CMK (cell line): ENCODE data around the gene DNAJB1.
"Not testable (repeated sequence)": the region's sequence is repeated elsewhere in the genome, so short reads cannot be mapped to it uniquely, and the experiment has no call there.

ENCODE experiments used
- DNase-seq: peaks from one replicate; pipeline ENCODE4 v3.0.0-alpha.2; 2010; ENCODE audit warnings: low read depth

Gene DNAJB1

DNA sequence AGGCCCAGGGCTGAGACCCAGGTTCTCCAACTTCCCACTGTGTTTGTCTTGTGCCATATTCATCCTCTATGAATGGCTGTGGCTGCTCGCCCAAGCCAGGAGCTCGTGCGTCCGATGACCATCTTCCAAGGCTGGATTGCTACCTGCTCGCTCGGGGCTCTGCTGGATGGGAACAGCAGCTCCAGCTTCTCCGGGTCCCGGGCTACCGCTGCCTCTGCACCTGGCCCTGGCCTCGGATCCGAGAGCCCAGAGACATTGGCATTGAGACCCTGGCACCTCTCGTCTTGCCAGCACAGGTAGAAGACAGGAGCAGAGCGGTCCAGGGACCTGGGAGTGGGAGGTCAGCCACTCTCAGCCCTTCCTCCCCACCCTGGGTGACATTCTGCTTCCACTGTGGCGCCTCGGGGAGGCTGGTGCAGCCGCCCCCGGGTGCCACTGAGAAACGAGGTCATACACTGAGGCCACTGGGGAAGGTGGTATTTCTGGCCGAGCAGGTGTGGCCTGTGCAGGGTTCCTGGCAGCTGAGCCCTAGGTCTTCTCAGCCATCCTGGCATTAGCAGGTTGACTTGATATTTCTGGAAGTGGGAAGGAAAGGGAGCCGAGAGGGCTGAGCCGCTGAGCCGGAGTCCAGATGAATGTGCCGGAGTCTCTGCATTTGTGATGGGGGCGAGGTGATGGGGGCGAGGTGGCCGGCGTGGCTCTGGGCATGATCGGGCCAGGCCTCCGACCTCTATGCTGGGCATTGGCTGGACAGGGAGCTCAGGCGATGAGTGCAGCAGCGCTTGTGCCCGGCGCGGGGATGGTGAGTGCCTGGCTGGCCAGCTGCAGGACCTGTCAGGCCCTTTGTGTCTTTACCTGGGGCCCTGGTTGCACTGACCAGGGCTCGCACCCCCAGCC, 35.1 kb upstream of the DNAJB1 start:
- no peak for DNase-seq

DNA sequence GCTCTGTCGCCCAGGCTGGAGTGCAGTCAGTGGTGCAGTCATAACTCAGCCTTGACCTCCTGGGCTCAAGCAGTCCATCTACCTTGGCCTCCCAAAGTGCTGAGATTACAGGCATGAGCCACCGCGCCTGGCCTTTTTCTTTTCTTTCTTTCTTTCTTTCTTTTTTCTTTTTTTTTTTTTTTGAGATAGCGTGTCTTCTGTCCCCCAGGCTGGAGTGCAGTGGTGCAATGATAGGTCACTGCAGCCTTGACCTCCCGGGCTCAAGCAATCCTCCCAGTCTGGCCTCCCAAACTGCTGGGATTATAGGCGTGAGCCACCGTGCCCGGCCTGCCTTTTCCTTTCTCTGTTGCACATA, 33.8 kb upstream of the DNAJB1 start:
- not testable (repeated sequence) for DNase-seq

DNA sequence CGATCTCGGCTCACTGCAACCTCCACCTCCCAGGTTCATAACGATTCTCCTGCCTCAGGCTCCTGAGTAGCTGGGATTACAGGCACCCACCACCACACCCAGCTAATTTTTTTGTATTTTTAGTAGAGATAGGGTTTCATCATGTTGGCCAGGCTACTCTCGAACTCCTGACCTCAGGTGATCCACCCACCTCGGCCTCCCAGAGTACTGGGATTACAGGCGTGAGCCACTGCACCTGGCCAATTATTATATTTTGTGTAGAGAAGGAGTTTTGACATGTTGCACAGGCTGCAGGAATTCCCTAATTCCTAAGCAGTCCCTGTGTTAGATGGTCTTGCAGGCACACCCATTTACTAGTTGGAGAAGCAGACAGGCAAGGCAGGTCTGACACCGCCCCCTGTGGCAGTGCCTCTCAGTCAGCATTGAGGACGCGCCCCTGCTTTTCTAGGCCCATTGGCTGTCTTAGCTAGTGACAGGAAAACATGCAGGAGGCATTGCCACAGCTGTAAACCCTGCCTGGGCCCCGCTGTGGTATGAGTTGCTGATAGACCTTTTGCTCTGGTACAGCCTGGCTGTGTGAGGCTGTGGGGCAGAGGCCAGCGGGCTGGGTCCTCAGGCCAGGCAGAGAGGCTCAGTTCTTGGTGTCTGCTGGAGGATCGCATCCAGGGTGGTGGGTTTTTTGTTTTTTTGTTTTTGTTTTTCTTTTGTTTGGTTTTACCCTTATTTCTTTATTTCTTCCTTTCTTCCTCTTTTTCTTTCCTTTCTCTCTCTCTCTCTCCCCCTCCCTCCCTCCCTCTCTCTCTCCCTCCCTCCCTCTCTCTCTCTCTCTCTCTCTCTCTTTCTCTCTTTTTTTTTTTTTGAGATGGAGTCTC, 33.2 kb upstream of the DNAJB1 start:
- peak; percentile 78 for DNase-seq

DNA sequence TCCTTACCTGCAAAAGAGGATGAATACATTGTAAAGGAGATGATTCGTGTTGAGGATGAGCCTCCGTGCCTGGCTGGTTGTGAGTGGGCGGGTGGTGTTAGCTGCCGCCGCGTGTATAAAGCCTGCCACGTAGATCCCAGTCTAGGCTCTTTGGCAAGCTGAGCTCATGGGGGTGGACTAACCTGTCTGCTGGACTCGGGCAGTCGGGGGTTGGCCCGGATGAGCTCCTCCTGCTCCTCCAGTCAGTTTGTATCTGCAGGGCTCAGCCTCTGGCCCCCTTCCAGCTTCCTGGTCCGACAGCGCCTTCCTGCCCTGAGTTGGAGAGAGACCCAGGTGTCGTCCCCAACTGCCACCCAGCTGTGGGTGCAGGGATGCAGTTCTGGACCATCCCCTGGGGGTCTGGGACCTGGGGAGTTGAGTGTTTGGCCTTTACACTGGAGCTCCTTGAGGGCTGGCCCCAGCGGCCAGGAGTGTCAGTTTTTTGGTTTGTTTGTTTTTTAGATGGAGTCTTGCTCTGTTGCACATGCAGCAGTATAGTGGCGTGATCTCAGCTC, 32.1 kb upstream of the DNAJB1 start:
- no peak for DNase-seq

DNA sequence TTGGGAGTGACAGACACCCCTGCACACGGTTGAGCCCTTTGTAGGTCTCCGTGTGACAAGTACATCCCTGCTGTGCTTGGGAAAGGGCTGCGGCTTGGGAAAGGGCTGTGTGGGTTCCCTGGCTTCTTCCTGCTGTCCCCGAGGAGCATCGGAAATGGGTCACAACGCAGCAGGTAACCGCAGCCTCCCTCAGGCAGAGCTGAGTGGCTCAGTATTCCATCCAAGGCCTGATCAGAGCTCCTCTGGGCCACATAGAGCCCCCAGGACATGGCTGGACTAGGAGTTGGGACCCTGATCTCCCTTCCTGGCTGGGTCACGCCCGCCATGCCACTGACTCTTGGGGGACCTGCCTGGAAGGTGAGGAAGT, 27.5 kb upstream of the DNAJB1 start:
- no peak for DNase-seq

DNA sequence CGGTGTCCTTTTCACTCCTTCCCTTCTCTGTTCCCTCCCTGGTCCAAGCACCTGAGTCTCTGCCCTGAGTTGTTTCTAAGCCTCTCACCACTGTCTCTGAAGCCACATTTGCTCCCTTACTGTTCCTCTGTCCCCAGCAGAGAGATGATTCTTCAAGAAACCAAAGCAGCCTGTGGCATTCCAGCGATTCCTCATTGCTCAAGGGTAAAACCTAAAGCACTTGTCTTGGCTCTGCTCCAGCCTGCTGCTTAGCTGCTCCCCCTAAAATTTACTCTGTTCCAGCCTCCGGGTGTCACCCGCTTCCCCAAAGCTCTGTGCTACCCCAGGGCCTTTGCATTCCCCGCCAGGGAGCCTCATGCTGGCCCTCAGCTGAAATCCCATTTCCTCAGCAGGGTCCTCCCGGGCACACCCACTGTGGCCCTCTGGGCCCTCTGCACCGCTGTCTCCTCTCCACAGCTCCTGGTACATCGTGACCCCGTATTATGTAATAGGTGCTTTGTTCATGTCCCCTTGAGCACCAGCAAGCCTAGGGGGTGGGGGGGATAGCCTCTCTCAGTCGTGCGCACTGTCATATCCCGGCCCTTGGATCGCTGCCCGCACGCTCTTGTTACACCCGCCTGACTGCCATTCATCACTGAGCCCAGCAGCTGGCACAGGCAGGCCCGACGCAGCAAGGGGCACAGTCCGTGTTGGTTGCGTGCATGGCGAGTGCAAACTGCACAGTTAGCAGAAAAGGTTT, 26.9 kb upstream of the DNAJB1 start:
- no peak for DNase-seq

DNA sequence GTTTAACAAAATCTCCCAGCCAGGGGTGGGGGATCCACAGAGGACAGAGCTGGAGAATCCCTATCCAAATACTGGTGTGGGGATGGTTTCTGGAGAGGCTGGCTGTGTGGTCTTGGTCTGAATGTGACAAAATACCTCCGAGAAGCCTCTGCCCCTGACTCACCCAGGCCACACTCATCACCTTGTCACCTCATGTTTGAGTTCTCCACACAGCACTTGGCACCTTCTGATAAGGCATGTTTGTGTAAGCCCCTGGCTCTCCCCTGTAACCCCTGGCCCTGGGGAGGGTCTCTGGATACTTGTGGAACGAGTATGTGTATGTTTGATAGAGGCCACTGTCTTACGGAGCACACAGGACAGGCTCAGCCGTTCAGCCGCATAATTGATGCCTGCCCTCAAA, 25.9 kb upstream of the DNAJB1 start:
- DNase-seq, result no peak

DNA sequence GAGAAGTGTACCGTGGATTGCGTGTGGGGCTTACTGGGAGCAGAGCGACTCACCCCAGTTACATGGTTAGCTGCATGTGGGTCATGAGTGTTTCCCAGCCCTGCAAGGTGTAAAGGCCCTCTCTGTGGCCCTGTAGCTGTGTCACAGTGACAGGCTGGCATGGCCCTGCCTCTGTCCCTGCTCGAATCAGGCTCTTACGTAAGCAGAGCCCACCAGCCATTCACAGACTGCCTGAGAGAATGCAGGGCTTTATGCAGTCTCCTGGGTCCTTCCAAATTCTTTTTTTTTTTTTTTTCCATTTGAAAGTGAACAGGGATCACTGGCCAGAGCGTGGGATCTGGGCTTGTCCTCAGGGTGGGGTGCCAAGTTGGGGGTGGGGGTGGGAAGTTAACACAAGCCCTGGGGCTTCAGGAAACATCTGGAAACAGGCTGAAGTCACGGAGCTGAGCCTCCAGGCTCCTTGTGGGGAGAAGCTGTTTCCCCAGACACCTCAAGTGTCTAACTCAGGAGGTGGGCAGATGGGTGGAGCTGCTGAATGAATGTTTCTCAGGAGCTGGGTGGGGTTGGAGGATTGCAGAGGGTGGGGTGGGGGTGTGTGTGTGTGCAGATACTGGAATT, 24.6 kb upstream of the DNAJB1 start:
- DNase-seq, result no peak

DNA sequence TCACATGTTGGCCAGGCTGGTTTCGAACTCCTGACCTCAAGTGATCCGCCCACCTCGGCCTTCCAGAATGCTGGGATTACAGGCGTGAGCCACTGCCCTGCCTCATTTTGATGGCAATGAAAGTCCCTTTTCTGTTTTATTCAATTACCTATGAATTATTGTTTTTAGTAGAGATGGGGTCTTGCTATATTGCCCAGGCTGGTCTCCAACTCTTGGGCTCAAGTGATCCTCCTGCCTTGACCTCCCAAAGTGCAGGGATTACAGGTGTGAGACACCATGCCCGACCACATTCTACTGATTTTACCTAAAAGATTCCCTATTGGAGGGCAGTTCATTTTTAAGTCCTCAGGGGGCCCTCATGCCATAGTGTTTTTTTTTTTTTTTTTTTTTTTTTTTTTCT, 23.8 kb upstream of the DNAJB1 start:
- not testable (repeated sequence) for DNase-seq

DNA sequence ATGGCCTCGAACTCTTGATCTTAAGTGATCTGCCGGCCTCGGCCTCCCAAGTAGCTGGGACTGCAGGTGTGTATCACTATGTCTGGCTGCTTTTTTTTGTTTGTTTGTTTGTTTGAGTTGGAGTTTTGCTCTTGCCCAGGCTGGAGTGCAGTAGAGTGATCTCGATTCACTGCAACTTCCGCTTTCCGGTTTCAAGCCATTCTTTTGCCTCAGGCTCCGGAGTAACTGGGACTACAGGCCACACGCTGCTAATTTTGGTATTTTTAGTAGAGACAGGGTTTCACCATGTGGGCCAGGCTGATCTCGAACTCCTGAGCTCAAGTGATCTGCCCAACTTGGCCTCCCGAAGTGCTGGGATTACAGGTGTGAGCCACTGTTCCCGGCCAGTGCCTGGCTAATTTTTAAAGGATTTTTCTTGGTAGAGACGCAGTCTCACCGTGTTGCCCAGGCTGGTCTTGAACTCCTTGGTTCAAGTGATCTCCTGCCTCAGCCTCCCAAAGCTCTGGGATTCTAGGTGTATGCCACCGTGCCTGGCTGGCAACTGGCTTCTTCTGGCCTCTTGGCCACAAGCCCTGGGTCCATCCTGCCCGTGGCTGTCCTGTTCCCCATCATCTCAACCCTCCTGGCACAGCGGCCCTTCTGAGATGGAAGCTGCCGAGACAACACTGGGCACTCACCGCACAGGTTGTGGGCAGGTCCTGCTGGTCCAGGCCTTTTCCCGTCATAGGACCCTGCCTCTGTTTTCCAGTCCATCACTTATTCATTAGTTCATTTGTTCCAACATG, 22.7 kb upstream of the DNAJB1 start:
- DNase-seq, result no peak

DNA sequence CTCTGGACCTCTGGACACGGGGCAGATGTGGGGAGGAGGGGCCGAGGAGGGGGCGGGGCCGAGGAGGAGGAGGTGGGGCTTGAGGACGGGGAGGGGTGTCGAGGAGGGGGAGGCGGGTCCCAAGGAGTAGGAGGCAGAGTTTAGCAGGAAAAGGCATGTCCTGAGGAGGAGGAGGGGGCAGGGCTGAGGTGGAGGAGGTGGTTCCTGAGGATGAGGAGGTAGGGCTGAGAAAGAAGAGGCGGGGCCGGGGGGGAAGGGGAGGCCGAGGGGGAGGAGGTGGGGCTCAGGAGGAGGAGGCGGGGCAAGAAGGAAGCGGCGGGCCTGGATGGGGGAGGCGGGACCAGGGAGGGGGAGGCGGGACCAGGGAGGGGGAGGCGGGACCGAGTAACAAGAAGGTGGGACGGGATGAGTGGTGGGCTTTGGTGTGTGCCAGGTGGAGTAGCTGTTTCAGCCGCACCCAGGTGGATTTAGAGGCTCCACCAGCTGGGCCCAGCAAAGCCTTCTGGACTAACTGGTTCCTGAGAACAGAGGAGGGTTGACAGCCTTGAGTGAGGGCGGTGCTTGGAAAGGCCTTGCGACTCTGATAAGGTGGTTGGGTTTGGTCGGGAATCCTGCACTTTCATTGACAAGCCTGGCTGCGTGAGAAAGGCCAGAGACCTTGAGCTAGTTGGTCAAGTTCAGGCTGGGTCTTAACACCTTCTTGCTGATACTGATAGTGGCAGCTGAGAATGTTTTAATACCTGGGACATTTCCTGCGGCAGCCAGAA, 18.9 kb upstream of the DNAJB1 start:
- peak; percentile 82 for DNase-seq

DNA sequence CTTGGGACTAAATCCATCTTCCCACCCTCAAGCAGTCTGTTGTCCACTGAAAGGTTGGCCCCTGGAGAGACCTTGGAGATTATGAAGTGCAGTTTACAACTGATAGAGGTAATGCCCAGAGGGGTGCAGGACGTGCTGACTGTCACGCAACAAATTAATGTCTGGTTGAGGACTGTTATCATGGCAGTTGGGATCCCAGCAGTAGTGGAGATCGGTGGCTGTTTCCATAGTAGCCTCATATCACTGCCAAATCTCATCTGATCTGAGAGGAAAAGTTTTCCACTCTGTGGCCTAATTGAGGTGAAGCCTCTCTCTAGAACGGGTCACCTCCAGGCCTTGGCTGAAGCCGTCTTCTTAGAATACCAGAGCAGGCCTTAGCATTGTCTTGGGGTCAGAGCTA, 15.3 kb upstream of the DNAJB1 start:
- no peak for DNase-seq

DNA sequence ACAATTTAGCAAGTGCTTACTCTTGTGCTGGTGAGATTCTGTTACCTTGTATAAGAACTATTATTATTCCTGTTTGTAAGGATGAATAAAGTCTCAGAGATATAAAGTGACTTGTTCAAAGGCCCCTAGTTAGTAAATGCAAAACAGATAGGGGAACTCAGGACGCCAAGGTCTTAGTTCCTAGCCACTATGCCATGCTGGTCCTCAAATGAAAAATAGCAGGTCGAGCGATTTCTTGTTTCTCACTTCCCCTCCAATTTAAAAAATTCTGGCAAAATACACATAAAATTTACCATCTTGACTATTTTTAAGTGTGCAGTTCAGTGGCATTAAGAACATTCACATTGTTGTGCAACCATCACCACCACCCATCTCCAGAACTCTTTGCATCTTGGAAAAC, 12.3 kb upstream of the DNAJB1 start:
- DNase-seq, result no peak

DNA sequence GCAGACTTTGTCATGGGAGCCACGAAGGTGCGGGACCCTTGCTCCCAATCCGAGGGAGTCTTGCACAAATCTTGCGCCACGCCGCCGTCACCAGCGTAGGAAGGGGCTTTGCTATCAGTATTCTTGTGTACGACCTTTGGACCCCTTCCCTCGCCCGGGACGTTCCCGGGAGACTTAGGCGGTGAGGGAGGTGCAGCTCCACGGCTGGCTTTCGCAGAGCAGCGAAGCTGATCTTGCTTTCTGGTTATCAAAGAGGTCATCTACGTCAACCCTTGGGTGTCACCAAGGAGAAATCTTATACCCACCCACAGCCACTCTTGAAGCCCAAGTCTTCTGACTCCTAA, 11.8 kb upstream of the DNAJB1 start:
- DNase-seq, result no peak

DNA sequence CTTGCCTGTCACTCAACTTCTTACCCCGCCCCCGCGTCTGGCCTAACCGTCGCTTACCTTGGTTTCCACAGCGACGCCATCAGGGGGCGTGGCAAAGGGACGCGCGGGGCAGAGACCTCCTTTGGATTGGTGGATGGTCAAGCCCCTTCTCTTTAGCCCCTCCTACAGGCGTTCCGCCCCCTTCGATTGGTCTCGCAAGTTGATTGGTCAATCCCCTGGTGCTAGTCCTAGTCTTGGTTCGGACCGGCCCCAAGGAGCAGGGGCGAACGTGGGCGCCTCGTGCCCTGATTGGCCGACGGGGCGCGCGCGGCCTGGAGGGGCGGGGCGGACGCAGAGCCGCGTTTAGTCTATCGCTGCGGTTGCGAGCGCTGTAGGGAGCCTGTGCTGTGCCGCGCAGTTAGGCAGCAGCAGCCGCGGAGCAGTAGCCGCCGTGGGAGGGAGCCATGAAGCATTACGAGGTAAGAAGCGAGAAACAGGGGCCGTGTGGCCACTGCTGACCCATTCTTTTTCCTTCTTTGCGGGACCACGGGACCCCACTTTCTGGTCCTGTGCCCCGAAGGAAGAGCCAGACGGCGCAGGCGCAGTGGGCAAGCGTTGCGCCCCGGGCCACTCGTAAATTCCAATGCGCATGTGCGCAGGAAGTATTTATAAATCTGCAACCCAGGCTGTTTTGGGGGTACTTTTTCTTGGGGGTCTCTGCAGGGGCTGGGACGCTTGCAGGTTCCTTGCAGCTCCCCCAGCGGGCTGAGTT, 11.2 kb upstream of the DNAJB1 start, which contains the start of gene TECR:
TECR (plus strand) TSS at position 341 of the 751 bp plus-strand sequence; CDS start at position 444, 103 bp downstream.
- peak; percentile 100 for DNase-seq

DNA sequence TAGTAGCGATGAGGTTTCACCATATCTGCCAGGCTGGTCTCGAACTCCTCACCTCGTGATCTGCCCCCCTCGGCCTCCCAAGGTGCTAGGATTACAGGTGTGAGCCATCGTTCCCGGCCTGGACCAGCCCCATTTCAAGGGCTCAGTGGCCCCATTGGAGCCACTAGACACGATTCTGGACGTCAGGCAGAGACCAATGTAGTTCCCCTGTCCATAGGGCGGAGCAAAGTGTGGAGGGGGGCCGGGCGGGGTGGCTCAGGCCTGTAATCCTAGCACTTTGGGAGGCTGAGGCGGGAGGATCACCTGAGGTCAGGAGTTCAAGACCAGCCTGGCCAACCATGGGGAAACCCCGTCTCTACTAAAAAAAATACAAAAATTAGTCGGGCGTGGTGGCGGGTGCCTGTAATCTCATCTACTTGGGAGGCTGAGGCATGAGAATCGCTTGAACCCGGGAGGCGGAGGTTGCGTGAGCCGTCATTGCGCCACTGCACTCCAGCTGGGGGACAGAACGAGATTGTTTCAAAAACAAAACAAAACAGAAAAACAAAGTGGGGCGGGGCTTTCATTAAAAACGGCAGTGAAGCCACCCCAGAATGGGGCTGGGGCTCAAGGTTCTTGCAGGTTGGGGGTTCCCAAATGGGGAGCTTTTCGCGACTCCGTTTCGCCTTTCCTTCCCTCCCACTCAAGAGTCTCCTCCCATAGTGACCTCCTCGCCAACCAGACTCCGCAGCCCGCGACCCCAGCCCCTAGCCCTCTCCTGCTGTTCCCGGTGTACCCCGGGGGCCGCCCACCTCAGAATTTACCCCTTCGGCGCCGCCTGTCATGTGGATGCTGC, 10.4 kb upstream of the DNAJB1 start:
- no peak for DNase-seq

DNA sequence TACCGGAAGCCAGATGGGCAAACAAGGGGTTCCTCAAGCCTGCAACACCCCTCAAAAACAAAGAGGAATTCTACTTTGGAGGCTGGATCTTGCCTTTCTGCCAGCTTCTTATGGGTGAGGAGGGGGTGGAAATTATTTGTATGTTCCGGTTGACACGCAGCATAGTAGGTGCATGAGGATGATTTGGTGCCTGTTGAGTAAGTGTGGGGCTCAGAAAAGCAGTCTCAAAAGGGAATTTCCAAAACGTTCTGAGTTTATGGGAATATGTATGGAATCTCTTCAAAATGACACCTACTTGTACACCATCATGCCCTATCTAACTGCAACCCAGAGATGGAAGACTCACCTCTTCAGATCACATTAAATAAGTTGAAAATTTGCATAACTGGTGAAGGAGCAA, 8.2 kb upstream of the DNAJB1 start:
- no peak for DNase-seq

DNA sequence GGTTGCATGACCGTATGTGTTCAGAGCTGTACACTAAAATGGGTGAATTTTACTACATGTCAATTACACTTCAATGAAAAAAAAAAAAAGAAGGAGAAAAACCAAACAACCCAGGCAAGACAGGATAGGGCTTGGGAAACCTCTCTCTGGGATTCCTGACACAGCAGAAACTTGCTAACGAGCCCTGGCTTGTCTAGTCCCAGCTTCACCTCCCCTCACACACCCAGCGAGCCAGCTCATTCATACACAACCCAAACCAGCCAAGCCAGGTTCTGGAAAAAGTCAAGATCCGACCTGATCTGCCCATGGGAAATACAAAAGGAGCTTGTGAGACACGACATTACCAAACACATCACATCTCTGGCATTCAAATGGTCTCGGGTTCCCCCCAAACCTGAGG, 7.5 kb upstream of the DNAJB1 start:
- no peak for DNase-seq

DNA sequence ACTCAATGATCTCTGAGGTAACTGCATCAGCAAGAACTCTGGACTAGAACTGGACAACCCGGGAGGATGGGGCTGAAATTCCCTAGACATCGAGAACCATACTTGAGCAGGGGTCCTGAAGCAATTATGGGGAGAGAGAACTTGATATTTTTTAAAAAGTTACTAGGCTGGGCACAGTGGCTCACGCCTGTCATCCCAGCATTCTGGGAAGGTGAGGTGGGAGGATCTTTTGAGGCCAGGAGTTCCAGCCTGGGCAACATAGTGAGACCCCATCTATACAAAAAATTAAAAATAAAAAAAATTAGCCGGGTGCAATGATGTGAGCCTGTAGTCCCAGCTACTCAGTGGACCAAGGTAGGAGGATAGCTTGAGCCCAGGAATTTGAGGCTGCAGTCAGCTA, 2.3 kb upstream of the DNAJB1 start:
- no peak for DNase-seq
